GM20000 (cell line): Measurements from ENCODE around the gene GMPPB.
"Not testable (repeated sequence)": the region's sequence is repeated elsewhere in the genome, so short reads cannot be mapped to it uniquely, and the experiment has no call there.

Source experiments
- DNase-seq: peaks from one replicate; pipeline ENCODE4 v3.0.0; 2012; ENCODE audit warnings: low spot score
- TF ChIP-seq, protein P1 (sequence below): IDR thresholded peaks from 2 replicates; pipeline ENCODE4 v1.5.1; 2012; ENCODE audit warnings: mild to moderate bottlenecking, control low read depth; ENCODE audit errors: extremely low read depth, missing control alignments

Gene GMPPB

GRCh38 chr3:49759226-49759625 lies 35.5 kb upstream of the GMPPB start:
- TF ChIP-seq, protein P1, sequence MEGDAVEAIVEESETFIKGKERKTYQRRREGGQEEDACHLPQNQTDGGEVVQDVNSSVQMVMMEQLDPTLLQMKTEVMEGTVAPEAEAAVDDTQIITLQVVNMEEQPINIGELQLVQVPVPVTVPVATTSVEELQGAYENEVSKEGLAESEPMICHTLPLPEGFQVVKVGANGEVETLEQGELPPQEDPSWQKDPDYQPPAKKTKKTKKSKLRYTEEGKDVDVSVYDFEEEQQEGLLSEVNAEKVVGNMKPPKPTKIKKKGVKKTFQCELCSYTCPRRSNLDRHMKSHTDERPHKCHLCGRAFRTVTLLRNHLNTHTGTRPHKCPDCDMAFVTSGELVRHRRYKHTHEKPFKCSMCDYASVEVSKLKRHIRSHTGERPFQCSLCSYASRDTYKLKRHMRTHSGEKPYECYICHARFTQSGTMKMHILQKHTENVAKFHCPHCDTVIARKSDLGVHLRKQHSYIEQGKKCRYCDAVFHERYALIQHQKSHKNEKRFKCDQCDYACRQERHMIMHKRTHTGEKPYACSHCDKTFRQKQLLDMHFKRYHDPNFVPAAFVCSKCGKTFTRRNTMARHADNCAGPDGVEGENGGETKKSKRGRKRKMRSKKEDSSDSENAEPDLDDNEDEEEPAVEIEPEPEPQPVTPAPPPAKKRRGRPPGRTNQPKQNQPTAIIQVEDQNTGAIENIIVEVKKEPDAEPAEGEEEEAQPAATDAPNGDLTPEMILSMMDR = no peak
- DNase-seq = no peak

- no peak for DNase-seq
- TF ChIP-seq, protein P1 = no peak
Observed at GRCh38 chr3:49757197-49757596, 33.4 kb upstream of the GMPPB start.

GRCh38 chr3:49756036-49756435 lies 32.3 kb upstream of the GMPPB start:
- TF ChIP-seq, protein P1 = no peak
- no peak for DNase-seq

- TF ChIP-seq, protein P1 = no peak
- DNase-seq = no peak
Observed at GRCh38 chr3:49754536-49754935, 30.8 kb upstream of the GMPPB start.

DNA sequence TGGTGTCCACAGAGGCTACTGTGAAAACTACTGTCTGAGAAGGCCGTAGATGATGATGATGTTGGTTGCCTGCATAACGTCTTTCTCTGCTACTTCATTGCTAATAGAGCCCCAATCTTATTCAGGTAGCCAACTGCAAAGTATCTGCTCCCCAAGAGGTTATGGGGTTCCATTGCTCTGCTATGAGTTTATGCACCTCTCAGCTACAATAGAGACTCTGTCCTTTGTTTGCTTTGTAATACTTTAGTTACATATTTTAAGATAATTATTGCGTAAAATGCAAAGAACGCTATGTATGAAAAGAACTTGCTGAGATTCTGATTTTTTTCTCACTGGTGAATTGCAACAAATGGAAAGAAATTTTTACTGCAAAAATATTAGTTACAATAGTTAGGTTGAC lies 27.8 kb upstream of the GMPPB start:
- TF ChIP-seq, protein P1 = no peak
- DNase-seq = no peak

DNA sequence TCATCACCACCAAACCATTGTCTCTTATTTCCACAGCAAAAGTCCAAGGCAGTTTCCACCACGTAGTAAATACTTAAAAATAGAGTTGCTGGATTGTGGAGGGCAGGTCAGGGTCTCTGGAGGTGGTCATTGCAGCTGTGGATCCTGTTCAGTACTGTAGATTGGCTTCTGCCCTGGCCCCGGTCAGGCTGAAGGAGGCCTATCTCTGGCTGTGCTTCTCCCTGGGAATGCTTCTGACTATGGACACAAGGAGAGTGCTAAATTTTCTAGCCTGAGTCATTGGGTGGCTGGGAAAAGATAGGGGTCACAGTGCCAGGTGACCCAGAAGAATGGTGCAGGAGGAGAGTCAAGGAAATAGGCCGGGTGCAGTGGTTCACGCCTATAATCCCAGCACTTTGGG lies 26.3 kb upstream of the GMPPB start:
- no peak for DNase-seq

GRCh38 chr3:49748874-49749273 lies 25.1 kb upstream of the GMPPB start:
- not testable (repeated sequence) for DNase-seq

More for the DNA sequence above, 26.3 kb upstream of the GMPPB start:
- TF ChIP-seq, protein P1 = no peak

DNA sequence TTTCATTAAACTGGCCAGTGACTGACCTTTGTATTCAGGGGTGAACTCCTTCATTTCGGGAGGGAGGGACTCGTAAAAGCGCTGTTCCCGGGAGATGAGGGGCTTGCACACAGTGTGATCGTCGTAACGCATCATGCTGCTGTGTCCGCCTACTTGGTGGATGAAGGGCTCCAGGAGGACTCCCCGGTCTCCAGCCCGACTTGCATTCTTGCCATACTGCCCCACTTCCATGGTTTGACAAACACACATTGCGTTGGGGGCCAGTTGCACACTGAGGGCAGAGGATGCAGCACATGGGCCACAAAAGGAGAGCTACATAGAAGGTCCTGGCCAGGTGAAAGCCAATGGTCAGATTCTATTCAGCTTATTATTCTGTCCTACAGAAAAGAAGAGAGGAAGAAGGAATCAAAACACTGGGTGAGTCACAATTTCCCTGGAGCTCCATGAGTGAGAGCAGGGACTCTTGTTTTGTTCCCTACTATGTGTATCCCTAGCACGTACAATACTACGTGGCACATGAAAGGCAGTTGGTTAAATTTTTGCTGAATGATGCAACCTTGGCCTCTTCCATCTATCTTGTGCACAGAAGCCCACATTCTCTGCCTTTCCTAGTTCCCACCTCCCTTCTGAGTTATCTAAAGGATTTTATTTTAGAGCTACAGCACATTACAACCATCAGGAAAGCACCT lies 24.2 kb upstream of the GMPPB start:
- TF ChIP-seq, protein P1 = no peak
- DNase-seq = no peak
